ENCODE data around the gene LRRC71.

DNA sequence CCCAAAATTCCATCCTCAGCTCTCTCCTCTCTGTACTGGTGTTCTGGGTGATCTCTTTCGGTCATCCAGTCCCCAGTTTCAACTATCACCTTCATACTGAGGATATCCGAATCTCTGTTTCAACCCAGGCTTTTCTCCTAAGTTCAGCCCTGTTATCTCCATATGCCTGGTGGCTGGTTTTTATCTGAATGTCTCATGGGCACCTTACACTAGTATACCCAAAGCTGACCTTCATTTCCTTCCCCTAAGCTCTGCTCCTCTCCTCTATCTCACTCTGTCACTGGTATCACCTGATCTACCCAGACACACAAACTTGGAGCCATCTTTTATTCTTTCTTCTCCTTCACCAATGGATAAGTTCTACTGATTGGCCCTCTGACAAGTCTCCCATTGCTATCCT, 53.0 kb downstream of the LRRC71 start:
- no peak for TF ChIP-seq ZEB2 (tag by site-specific recombination; IDR thresholded peaks at IDR 0.05)
- TF ChIP-seq, protein P1, sequence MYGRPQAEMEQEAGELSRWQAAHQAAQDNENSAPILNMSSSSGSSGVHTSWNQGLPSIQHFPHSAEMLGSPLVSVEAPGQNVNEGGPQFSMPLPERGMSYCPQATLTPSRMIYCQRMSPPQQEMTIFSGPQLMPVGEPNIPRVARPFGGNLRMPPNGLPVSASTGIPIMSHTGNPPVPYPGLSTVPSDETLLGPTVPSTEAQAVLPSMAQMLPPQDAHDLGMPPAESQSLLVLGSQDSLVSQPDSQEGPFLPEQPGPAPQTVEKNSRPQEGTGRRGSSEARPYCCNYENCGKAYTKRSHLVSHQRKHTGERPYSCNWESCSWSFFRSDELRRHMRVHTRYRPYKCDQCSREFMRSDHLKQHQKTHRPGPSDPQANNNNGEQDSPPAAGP (tag by site-specific recombination; IDR thresholded peaks at IDR 0.05) = no peak
- TF ChIP-seq ZNF221 (tag by site-specific recombination; IDR thresholded peaks at IDR 0.05; ENCODE audit: borderline replicate concordance) = no peak
